Left forelimb (tissue), 1 donor: ENCODE results near the gene FA2H.
"Not testable (repeated sequence)": the region's sequence is repeated elsewhere in the genome, so short reads cannot be mapped to it uniquely, and the experiment has no call there.

Experiments used
- DNase-seq: peaks from one replicate; pipeline ENCODE4 v3.0.0-alpha.2; 2018; ENCODE audit warnings: low spot score

FA2H gene

DNA sequence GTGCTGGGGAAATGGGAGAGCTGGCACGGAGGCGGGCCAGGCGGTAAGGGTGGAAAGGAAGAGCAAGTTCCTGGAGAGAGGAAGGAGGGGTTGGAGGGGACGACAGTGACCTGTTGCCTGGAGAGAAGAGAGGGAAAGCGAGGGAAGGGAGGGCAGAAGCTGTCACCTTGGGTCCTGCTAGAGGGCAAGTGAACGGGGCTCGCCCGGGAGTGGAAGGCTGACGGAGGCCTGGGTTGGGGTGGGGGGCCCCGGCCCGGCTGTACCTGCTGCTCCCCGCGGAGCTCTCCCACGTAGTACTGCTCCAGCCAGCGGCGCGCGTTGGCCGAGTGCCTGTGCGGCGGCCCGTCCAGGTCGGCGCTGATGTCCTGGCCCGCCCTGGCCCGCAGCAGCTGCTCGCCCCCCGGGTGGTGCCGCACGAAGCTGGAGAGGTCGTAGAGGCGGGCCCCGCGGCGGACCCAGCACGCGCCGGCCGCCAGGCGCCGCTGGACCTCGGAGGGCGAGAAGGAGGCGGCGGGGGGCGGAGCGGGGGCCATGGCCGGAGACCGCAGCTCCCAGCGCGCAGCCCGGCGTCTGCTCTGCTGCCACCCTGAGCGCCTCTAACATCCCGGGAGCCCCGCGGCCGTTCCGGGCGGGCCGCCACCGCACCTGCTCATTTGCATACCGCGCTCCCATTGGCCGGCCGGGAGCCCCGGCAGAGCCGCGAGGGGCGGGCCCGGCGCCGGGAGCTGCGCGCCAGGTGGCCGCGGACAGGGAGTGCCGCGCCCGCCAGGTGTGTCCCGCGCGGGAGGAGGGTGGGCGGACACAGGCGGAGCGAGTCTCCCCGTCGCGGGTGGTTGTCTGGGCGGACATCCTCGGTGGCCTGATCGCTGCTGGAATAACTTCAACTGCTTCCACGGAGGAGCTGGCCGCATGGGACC is at the start of gene FA2H:
Gene FA2H (minus strand): TSS at position 598 of the 917 bp plus-strand sequence. CDS start 65 bp downstream, at position 533.
- DNase-seq = peak; percentile 74

- no peak for DNase-seq
Measured at GRCh38 chr16:74817851-74818250, 43.2 kb upstream of the FA2H start.

- DNase-seq = peak; percentile 71
Measured at GRCh38 chr16:74813109-74813641, 38.6 kb upstream of the FA2H start.

DNA sequence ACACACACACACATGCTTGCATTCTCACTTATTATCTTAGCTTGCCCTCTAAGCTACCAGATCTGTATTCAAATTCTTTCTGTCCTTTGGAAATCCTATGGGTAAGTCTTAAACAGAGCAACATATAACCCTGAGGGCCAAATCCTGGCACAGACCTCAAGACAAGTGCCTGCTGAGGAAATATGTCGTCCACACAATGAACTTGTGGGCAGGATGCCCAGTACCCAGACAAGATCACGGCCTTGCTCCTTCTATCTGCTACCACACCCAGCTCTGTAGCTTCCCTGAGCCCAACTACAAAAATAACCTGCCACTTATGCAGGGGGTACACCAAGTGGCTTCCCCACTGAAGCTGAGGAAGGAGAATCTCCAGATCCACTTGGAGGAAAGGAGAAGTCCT is 37.3 kb upstream of the FA2H start:
- DNase-seq = no peak

GRCh38 chr16:74811216-74811615 is 36.6 kb upstream of the FA2H start:
- not testable (repeated sequence) for DNase-seq

DNA sequence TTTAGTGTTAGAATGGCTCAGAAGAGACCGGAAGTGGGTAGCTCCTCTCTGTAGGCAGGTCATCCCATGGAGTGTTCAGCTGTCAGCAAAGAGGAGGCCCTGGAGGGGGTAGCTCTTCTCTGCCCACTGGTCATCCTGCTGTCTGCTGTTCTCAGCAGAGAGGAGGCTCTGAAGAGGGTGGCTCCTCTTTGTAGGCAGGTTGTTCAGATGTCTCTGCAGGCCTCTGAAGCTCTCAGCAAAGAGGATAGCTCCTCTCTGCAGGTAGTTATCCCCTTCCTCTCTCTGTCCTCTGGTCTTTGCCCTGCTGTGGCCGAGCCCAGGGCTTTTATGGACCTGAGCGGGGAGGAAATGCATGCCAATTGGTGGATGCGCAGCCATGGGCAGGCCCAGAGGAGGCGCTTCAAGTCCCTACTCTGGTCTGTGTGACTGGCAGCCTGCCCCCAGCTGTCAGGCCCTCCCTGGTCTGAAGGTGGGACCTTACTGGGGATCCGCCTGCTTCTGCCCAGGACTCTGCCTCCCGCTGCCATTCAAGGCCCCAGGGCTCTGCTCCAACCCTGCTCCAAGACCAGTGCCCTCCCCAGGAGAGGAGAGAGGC is 32.5 kb upstream of the FA2H start:
- no peak for DNase-seq

DNA sequence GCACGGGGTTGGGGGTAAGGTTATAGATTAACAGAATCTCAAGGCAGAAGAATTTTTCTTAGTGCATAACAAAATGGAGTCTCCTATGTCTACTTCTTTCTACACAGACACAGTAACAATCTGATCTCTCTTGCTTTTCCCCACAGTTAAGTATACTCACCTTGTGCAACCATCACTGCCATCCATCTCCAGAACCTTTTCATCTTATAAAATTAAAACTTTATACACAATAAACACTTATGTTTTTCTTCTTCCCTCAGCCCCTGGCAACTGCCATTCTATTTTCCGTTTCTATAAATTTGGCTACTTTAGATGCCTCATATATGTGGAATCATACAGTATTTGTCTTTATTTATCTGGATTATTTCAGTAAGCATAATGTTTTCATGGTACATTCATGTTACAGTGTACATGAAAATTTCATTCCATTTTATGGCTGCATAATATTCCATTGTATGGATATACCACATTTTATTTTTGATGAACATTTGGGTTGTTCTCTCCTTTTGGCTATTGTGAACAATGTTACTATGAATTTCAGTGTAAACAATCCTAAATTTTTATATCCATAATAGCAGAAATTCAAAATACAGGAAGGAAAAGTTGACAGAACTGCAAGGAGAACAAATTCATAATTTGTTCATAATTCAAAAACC is 25.7 kb upstream of the FA2H start:
- DNase-seq = no peak

GRCh38 chr16:74797414-74797813 is 22.8 kb upstream of the FA2H start:
- DNase-seq = no peak

DNA sequence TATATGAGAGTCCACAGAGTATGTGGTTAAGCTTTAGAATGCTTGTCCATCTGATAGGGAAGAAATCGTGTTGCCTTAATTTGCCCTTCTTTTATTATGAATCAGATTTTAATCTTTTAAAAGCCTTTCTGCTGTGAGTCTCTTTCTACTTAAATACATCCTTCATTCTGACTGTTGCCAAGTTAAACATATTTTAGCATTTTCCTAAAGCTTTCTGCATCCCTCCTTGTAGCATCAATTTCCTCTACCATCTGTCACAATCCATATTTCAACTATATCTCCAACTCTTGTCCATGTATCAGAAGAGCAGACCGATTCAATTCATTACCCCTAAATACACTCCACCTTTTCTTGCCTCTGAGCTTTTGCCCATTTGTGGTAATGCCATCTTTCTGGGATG is 20.5 kb upstream of the FA2H start:
- no peak for DNase-seq

GRCh38 chr16:74794668-74795067 is 20.0 kb upstream of the FA2H start:
- DNase-seq = no peak

GRCh38 chr16:74793571-74793970 is 19.0 kb upstream of the FA2H start:
- no peak for DNase-seq

GRCh38 chr16:74792225-74792624 is 17.6 kb upstream of the FA2H start:
- no peak for DNase-seq

GRCh38 chr16:74791749-74792148 is 17.1 kb upstream of the FA2H start:
- not testable (repeated sequence) for DNase-seq

DNA sequence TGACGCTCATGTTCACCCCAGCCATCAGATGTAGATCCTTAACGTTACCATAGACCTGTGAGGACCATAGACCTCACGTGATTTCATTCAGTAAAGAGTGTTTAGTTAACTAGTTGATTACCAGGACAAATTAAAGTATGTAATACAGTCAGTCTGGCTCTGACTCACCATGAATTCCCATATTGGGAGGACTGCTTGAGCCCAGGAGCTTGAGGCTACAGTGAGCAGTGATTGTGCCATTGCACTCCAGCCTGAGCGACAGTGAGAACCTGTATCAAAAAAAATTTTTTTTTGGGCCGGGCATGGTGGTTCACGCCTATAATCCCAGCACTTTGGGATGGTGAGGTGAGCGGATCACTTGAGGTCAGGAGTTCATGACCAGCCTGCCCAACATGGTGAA is 13.5 kb upstream of the FA2H start:
- DNase-seq = no peak

- no peak for DNase-seq
Measured at GRCh38 chr16:74785031-74785430, 10.4 kb upstream of the FA2H start.

DNA sequence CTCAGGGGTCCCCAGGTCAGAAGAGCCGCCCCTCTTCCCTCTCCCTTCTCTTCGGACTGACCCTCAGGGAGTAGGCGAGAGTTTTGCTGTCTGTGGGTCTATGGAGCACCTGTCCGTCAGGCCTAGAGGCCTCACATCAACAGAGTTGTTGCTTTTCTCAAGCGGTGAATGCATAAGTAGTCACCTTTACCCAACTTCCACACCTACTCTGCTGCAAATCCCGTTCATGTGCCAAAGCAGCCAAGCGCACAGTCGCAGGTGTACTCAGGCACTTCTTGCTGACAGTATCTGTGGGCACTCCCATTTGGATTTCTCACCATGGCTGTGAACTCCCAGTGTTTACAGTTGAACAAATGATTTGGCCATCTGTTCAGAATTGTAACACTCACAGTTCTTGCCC is 4.0 kb upstream of the FA2H start:
- DNase-seq = no peak

- DNase-seq = no peak
Measured at GRCh38 chr16:74776926-74777325, 2.3 kb upstream of the FA2H start.

DNA sequence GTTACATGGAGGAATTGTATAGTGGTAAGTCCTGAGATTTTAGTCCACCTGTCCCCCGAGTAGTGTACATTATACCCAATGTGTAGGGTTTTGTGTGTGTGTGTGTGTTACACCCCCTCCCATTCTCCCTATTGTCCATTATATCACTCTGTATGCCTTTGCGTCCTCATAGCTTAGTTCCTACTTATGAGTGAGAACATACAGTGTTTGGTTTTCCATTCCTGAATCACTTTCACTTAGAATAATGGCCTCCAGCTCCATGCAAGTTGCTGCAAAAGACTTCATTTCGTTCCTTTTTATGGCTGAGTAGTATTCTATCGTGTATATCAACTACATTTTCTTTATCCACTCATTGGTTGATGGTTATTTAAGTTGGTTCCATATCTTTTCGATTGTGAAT is 635 bp upstream of the FA2H start:
- DNase-seq = no peak

DNA sequence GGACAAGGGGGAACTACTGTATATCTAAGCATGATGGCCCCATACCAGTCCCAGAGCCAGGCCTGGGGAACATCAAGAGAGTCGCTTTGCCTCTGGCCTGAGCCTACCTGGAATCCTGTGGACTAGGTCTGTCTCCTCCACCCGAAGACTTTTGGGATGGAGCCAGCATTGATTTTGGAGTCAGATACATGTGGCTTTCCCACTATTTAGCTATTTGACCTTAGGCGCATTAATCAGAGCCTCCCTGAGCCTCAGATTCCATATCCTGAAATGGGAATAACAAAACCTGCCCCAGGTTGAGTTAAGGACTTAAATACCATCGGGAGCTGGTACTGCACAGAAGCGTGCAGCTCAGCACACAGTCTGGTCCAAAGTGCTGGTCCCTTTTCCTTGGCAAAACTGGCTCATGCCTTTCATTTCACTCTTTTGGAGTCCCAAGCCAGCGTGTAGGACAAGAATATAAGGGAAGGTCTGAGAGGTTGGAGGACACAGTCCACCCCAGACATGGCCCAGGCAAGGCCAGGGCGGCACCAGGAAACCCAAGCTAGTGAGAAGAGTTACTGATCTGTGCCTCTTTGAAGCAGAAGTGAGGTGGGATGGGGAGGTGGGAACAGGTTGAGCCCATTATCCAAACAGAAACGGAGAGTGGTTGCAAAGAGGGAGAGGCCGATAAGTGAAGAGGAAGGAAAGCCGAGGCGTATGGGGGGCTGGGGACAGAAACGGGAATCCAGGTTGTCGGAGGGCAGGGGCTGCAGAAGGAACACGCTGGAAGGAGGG is 986 bp downstream of the FA2H start:
- DNase-seq = no peak

DNA sequence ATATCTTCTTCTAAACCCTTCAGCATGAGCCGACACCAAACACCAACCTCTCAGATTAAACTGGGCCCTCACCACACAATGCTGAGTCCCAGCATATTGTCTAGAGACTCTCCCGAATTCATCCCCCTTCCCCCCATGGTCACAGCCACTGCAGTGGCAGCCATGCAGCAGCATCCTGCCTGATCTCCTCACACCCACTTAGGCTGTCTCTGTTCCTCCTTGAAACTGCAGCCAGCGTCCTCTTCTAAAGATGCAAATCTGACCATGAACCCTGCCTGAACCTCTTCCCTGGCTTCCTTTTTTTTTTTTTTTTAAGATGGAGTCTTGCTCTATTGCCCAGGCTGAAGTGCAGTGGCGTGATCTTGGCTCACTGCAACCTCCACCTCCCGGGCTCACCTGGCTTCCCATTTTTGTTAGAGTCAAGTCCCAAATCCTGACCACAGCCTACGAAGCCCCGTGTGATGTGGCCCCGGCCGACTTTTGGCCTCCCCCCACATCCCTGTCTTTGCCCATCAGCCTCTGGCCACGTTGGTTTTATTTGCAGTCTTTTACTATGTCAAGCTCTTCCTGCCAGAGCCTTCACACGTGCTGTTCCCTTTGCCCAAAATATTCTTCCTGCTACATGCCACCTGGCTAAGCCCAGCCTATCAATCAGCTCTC is 2.8 kb downstream of the FA2H start:
- no peak for DNase-seq

- DNase-seq = no peak
Measured at GRCh38 chr16:74770831-74771526, 3.6 kb downstream of the FA2H start.
